Peyer's patch (tissue), 4 donors: ENCODE results near the gene BTNL8. TPM values are rescaled to one million over a fixed set of nuclear protein-coding genes. Genes with fewer than 3 reads are reported as not detected.
A peak's percentile ranks its signal among the peaks of the same experiment; 100 is the strongest.

Experiments
- DNase-seq, 3 donors: peaks; one replicate each; pipeline ENCODE4 v3.0.0-alpha.2; 2017 to 2019
- H3K27ac ChIP-seq, 4 donors: fragments of 200-600 bp; sonication (generic); one replicate each; pipeline ENCODE4 v1.5.1; 2016 to 2019
- H3K27me3 ChIP-seq, 2 donors: fragments of 200-600 bp; sonication (generic); one replicate each; pipeline ENCODE4 v1.5.1; 2019
- H3K36me3 ChIP-seq, 3 donors: fragments of 200-600 bp; sonication (generic); one replicate each; pipeline ENCODE4 v1.5.1; 2016 to 2019
- H3K4me1 ChIP-seq, 4 donors: fragments of 200-600 bp; sonication (generic); one replicate each; pipeline ENCODE4 v1.5.1; 2016 to 2019
- H3K4me3 ChIP-seq, 4 donors: fragments of 200-600 bp; sonication (generic); 1 replicate in 3 of 4; 2 replicates in 1 of 4; pipeline ENCODE4 v1.5.1; 2016 to 2019; ENCODE audit warnings: mild to moderate bottlenecking in 1 of 4
- H3K9me3 ChIP-seq, 4 donors: fragments of 200-600 bp; sonication (generic); one replicate each; pipeline ENCODE4 v1.5.1; 2016 to 2019; ENCODE audit warnings: mild to moderate bottlenecking in 1 of 4
- POLR2A ChIP-seq, 2 donors: fragments of 450-650 bp; IDR thresholded peaks; one replicate each; pipeline ENCODE4 v1.5.1; 2017; ENCODE audit warnings: antibody characterized with exemption in 2 of 2, mild to moderate bottlenecking in 2 of 2, moderate library complexity in 2 of 2
- total RNA-seq, 4 donors: library from RNA; depleted of rRNA; stranded (reverse); fragments of >200 nt; gene quantifications; one replicate each; pipeline ENCODE4 v1.1.0, GENCODE V29; 2016
- TF ChIP-seq, protein P1 (sequence below), 6 experiments: fragments of 450-650 bp in 4 of 6; fragments of 200-600 bp in 2 of 6; sonication (generic) in 1 of 6; IDR thresholded peaks; one replicate each; pipeline ENCODE4 v1.5.1; 2017 to 2019; ENCODE audit warnings: antibody characterized with exemption in 6 of 6, mild to moderate bottlenecking in 3 of 6, moderate library complexity in 1 of 6

Gene BTNL8
- total RNA-seq, 4 donors from 2014 or later: 6.6 to 337 (median 134) TPM

DNA sequence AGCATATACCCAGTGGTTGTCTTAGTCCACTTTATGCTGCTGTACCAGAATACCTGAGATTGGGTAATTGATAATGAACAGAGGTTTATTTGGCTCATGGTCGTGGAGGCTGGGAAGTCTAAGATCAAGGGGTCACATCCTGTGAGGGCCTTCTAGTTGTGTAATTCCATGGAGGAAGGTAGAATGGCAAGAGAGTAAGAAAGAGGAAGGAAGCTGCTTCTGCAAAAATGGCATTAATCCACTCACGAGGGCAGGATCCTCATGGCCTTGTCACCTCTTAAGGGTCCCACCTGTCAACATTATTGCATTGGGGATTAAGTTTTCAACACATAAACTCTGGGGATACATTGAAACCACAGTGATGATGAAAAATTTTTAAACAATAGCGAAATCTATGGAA is 17.0 kb downstream of the BTNL8 start:
- no peaks in the 10 kb centered on the region for H3K9me3 ChIP-seq
- H3K36me3 ChIP-seq: peaks cover 0 to 35% (median 0%) of the 10 kb centered on the region in 3 donors
- no peak for DNase-seq
- H3K27me3 ChIP-seq: no peaks in the 10 kb centered on the region
- TF ChIP-seq, protein P1, sequence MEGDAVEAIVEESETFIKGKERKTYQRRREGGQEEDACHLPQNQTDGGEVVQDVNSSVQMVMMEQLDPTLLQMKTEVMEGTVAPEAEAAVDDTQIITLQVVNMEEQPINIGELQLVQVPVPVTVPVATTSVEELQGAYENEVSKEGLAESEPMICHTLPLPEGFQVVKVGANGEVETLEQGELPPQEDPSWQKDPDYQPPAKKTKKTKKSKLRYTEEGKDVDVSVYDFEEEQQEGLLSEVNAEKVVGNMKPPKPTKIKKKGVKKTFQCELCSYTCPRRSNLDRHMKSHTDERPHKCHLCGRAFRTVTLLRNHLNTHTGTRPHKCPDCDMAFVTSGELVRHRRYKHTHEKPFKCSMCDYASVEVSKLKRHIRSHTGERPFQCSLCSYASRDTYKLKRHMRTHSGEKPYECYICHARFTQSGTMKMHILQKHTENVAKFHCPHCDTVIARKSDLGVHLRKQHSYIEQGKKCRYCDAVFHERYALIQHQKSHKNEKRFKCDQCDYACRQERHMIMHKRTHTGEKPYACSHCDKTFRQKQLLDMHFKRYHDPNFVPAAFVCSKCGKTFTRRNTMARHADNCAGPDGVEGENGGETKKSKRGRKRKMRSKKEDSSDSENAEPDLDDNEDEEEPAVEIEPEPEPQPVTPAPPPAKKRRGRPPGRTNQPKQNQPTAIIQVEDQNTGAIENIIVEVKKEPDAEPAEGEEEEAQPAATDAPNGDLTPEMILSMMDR (IDR thresholded peaks at IDR 0.05): no peak
- no peak for TF ChIP-seq POLR2A (IDR thresholded peaks at IDR 0.05)
- no peak overlapping the region for H3K27ac ChIP-seq
- no peaks in the 10 kb centered on the region for H3K4me1 ChIP-seq
- no peak overlapping the region for H3K4me3 ChIP-seq

DNA sequence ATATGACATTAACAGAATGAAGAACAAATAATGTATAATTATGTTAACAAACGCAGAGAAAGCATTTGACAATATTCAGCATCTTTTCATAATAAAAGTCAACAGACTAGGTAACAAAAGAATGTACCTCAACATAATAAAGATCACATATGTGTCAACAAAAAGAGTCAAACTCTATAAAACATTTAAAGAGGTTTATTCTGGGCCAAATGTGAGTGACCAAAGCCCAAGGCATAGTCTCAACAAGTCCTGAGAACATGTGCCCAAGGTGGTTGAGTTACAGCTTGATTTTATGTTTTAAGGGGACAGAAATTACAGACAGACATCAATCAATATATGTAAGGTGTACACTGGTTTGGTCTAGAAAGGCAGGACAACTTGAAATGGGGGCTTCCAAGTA is 19.4 kb downstream of the BTNL8 start:
- H3K9me3 ChIP-seq: no peaks in the 10 kb centered on the region
- no peak for DNase-seq
- TF ChIP-seq, protein P1 (IDR thresholded peaks at IDR 0.05): no peak
- TF ChIP-seq POLR2A (IDR thresholded peaks at IDR 0.05): no peak
- H3K4me1 ChIP-seq: no peaks in the 10 kb centered on the region
- H3K36me3 ChIP-seq: peaks cover 0 to 14% (median 0%) of the 10 kb centered on the region in 3 donors
- no peaks in the 10 kb centered on the region for H3K27me3 ChIP-seq
- no peak overlapping the region for H3K27ac ChIP-seq
- no peak overlapping the region for H3K4me3 ChIP-seq

DNA sequence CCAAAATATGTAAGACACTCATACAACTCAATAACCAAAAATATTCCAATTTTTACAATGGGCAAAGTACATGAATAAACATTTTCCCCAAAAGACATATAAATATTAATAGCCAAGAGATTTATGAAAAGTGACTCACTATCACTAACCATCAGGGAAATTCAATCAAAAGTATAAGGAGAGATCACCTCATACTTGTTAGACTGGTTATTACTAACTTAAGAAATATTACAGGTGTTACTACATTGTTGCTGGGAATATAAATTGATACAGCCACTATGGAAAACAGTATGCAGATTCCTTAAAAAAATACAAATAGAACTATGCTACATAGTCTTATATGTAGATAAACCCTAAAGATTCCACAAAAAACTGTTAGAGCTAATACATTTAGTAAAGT is 21.8 kb downstream of the BTNL8 start:
- Histone ChIP-seq H3K9me3 (peaks cover 0 to 8% (median 0%) of the 10 kb centered on the region in 4 donors), H3K4me1 (no peaks in the 10 kb centered on the region), H3K27me3 (no peaks in the 10 kb centered on the region), H3K27ac (no peak overlapping the region), H3K36me3 (peaks cover 0 to 9% (median 0%) of the 10 kb centered on the region in 3 donors), H3K4me3 (no peak overlapping the region)
- DNase-seq: no peak
- TF ChIP-seq, protein P1 (IDR thresholded peaks at IDR 0.05): no peak
- TF ChIP-seq POLR2A (IDR thresholded peaks at IDR 0.05): no peak

DNA sequence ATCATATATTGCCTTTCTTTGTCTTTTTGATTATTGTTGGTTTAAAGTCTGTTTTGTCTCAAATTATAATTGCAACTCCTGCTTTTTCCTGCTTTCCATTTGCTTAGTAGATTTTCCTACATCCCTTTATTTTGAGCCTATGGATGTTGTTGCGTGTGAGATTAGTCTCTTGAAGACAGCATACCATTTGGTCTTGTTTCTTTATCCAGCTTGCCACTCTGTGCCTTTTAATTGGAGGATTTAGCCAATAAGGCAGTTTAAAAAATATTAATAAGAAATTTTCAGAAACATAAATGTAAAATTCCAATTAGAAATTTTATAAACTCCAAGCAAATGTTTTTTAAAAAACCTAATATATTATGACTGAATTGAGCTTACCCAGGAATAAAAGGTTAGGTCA is 24.0 kb downstream of the BTNL8 start:
- Histone ChIP-seq H3K9me3 (peaks cover 0 to 16% (median 0%) of the 10 kb centered on the region in 4 donors), H3K27me3 (no peaks in the 10 kb centered on the region), H3K4me3 (no peak overlapping the region), H3K27ac (no peak overlapping the region), H3K4me1 (no peaks in the 10 kb centered on the region), H3K36me3 (peaks cover 0 to 28% (median 0%) of the 10 kb centered on the region in 3 donors)
- no peak for DNase-seq
- TF ChIP-seq, protein P1 (IDR thresholded peaks at IDR 0.05): no peak
- TF ChIP-seq POLR2A (IDR thresholded peaks at IDR 0.05): no peak

DNA sequence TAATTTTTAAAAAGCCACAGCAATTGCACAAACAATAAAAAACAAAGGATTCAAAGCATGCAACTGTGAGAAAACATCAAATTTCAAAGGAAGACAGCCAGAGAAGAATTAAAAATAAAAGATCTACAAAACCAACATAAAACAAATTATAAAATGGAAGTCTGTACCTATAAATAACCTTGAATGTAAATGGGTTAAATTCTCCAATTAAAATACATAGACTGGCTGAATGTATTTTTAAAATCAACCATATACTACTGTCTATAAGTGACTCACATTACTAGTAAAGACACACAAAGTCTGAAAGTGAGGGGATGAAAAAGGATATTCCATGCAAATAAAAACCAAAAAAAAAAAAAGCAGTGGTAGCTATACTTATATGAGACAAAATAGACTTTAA is 33.7 kb downstream of the BTNL8 start:
- Histone ChIP-seq H3K27me3 (no peaks in the 10 kb centered on the region), H3K9me3 (peaks cover 0 to 15% (median 3%) of the 10 kb centered on the region in 4 donors), H3K4me3 (no peak overlapping the region), H3K27ac (no peak overlapping the region), H3K36me3 (peaks cover 0 to 22% (median 0%) of the 10 kb centered on the region in 3 donors), H3K4me1 (no peaks in the 10 kb centered on the region)
- no peak for DNase-seq
- TF ChIP-seq, protein P1 (IDR thresholded peaks at IDR 0.05): no peak
- TF ChIP-seq POLR2A (IDR thresholded peaks at IDR 0.05): no peak

DNA sequence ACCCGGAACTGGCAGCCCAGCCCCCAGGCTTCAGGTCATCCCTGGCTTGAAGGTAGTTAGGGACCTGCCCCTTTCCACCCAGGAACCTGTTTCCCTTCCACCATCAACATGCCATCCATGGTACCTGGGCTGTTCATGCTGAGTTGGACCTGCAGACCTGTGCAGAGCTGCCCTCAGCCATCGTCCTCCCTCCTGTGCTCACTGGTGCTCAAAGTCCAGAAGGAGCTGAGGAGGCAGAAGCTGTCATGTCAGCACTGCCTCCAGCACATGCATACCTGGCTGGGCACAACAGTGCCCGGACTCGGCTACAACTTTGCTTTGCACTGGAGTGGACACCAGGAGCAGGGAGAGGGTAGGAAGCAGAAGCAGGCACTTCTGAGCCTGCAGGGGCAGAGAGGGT is 36.2 kb downstream of the BTNL8 start:
- H3K27ac ChIP-seq: no peak overlapping the region
- DNase-seq: peak in 1 of 3 donors; percentile 53
- no peak overlapping the region for H3K4me3 ChIP-seq
- H3K27me3 ChIP-seq: no peaks in the 10 kb centered on the region
- peaks cover 0 to 23% (median 0%) of the 10 kb centered on the region in 3 donors for H3K36me3 ChIP-seq
- H3K9me3 ChIP-seq: peaks cover 0 to 16% (median 3%) of the 10 kb centered on the region in 4 donors
- TF ChIP-seq, protein P1 (IDR thresholded peaks at IDR 0.05): no peak
- TF ChIP-seq POLR2A (IDR thresholded peaks at IDR 0.05): no peak
- no peaks in the 10 kb centered on the region for H3K4me1 ChIP-seq
